ENCODE measurements around the gene TMEM31.

TMEM31 gene

DNA sequence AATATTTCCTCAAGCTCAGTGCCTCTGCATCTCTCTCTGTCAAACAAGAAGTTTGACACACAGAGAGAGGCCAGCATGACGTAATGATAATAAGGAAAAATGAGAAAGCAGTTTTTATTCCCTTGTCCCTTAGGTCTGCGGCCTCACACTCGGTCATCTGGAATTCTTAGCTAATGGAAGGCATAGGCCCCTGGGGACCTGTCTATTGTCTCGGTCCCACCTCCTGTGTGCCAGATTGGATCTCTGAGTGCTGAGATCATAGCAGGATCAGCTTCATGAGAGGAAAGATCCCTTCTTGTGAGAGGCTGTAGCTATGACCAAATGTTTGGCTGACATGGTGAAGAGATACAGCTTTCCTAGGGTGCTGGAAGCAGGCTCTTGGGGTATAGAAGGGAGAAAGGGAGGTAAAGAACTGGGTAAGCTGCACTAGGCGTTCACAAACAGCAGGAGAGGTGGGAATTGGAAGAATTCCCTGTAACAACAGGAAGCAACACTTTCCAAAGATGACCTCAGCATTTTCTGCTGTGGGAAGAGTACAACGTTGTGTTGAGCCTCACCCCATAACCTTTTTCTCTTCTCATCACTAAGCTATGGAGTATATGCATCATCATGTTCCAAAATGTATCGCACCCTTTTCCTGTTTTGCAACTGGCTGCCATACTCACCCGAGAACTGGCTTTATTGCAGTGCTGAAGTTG, 20.2 kb downstream of the TMEM31 start:
- peak; percentile 66 for DNase-seq
- Histone ChIP-seq H3K79me1 (replicated peaks; ENCODE audit: low read length, poor library complexity, severe bottlenecking) (no peaks in the 10 kb centered on the region), H2AK5ac (ENCODE audit: low read length, severe bottlenecking) (no peak overlapping the region), H3K4ac (ENCODE audit: low read depth in 1 of 2, low read length in 2 of 2) (no peak overlapping the region), H3K23ac (ENCODE audit: low read length in 2 of 2) (no peak overlapping the region), H4K91ac (ENCODE audit: low read length) (no peak overlapping the region), H3K4me2 (ENCODE audit: low read length, poor library complexity, severe bottlenecking) (no peak overlapping the region), H4K8ac (ENCODE audit: low read length) (no peak overlapping the region), H3K9ac (ENCODE audit: low read length) (peak overlapping the region; percentile 56), H3K14ac (ENCODE audit: low read length in 2 of 2) (peak overlapping the region in 1 of 2 experiments; percentile 76), H3K4me3 (ENCODE audit: insufficient read depth in 1 of 2, low read depth in 1 of 2, low read length in 2 of 2) (peak overlapping the region in 1 of 2 experiments; percentile 2), H3K4me1 (ENCODE audit: control insufficient read depth, insufficient read depth, low read depth, low read length) (no peaks in the 10 kb centered on the region), H2BK120ac (ENCODE audit: low read depth, low read length) (no peak overlapping the region), H2BK15ac (ENCODE audit: low read depth, poor library complexity, severe bottlenecking) (no peak overlapping the region), H3K9me3 (ENCODE audit: control insufficient read depth, low read length) (no peaks in the 10 kb centered on the region), H2AFZ (ENCODE audit: low read depth, low read length) (no peak overlapping the region), H3K36me3 (ENCODE audit: control insufficient read depth in 1 of 2, insufficient read depth in 2 of 2, low read depth in 1 of 2, low read length in 2 of 2) (no peaks in the 10 kb centered on the region), H3K18ac (ENCODE audit: low read depth in 1 of 2, low read length in 2 of 2) (no peak overlapping the region), H2BK5ac (ENCODE audit: low read depth, low read length, poor library complexity, severe bottlenecking) (no peak overlapping the region), H3K27ac (ENCODE audit: low read length, poor library complexity, severe bottlenecking) (peak overlapping the region; percentile 40), H3K27me3 (ENCODE audit: control insufficient read depth in 1 of 2, insufficient read depth in 1 of 2, low read length in 2 of 2) (peaks cover 5 to 56% of the 10 kb centered on the region in 2 experiments), H2BK12ac (ENCODE audit: low read length in 2 of 2) (no peak overlapping the region)
- WGBS, result 25% methylated on average over 5 of the region's 8 CpGs

- H3K4me1 ChIP-seq (ENCODE audit: control insufficient read depth, insufficient read depth, low read depth, low read length), result no peaks in the 10 kb centered on the region
- no peak overlapping the region for H4K91ac ChIP-seq (ENCODE audit: low read length)
- H3K9me3 ChIP-seq (ENCODE audit: control insufficient read depth, low read length), result no peaks in the 10 kb centered on the region
- 91% methylated on average over 1 of the region's 1 CpG for WGBS
- no peak overlapping the region for H2AFZ ChIP-seq (ENCODE audit: low read depth, low read length)
- no peak overlapping the region for H2AK5ac ChIP-seq (ENCODE audit: low read length, severe bottlenecking)
- DNase-seq, result no peak
- H3K27ac ChIP-seq (ENCODE audit: low read length, poor library complexity, severe bottlenecking), result no peak overlapping the region
- H3K23ac ChIP-seq (ENCODE audit: low read length in 2 of 2), result no peak overlapping the region
- H2BK120ac ChIP-seq (ENCODE audit: low read depth, low read length), result no peak overlapping the region
- H3K4me2 ChIP-seq (ENCODE audit: low read length, poor library complexity, severe bottlenecking), result no peak overlapping the region
- H2BK5ac ChIP-seq (ENCODE audit: low read depth, low read length, poor library complexity, severe bottlenecking), result no peak overlapping the region
- no peaks in the 10 kb centered on the region for H3K79me1 ChIP-seq (replicated peaks; ENCODE audit: low read length, poor library complexity, severe bottlenecking)
- H2BK12ac ChIP-seq (ENCODE audit: low read length in 2 of 2), result no peak overlapping the region
- no peak overlapping the region for H4K8ac ChIP-seq (ENCODE audit: low read length)
- no peak overlapping the region for H3K18ac ChIP-seq (ENCODE audit: low read depth in 1 of 2, low read length in 2 of 2)
- no peaks in the 10 kb centered on the region for H3K36me3 ChIP-seq (ENCODE audit: control insufficient read depth in 1 of 2, insufficient read depth in 2 of 2, low read depth in 1 of 2, low read length in 2 of 2)
- no peak overlapping the region for H3K4ac ChIP-seq (ENCODE audit: low read depth in 1 of 2, low read length in 2 of 2)
- no peak overlapping the region for H3K9ac ChIP-seq (ENCODE audit: low read length)
- H3K4me3 ChIP-seq (ENCODE audit: insufficient read depth in 1 of 2, low read depth in 1 of 2, low read length in 2 of 2), result no peak overlapping the region
- H2BK15ac ChIP-seq (ENCODE audit: low read depth, poor library complexity, severe bottlenecking), result no peak overlapping the region
- H3K14ac ChIP-seq (ENCODE audit: low read length in 2 of 2), result no peak overlapping the region
- H3K27me3 ChIP-seq (ENCODE audit: control insufficient read depth in 1 of 2, insufficient read depth in 1 of 2, low read length in 2 of 2), result peaks cover 0 to 52% of the 10 kb centered on the region in 2 experiments
These were observed 22.3 kb downstream of the TMEM31 start for GRCh38 chrX:103733017-103733416.

DNA sequence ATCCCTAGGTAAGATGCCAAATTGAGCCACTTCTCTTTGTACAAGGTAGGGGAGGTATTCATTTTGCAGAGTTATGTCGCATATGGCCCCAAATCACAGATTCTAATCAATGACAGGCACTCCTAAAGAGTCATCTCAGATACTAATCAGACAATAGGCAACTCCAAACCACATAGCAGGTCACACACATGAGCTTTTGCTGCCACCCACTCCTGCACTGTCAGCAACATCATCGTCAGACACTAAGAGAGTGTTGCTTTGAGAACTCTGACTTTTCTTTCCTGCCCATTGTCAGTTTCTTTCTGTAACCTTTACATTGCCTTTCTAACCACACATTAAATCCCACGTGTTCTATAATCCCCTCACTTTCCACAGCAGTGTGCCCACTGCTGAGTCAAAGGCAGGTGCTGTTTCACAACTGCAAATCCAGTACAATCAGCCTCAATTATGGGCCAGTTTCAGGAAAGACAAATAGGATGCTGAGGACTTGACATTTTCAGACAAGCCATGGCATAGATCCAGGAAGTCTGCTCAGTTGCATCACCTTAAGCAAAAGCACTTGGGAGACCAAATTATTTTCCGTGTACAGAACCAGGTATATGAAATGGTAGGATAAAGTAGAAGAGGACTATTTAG, 23.5 kb downstream of the TMEM31 start:
- Histone ChIP-seq H3K27me3 (ENCODE audit: control insufficient read depth in 1 of 2, insufficient read depth in 1 of 2, low read length in 2 of 2) (peaks cover 0 to 47% of the 10 kb centered on the region in 2 experiments), H2BK12ac (ENCODE audit: low read length in 2 of 2) (no peak overlapping the region), H2BK15ac (ENCODE audit: low read depth, poor library complexity, severe bottlenecking) (no peak overlapping the region), H2BK5ac (ENCODE audit: low read depth, low read length, poor library complexity, severe bottlenecking) (no peak overlapping the region), H3K36me3 (ENCODE audit: control insufficient read depth in 1 of 2, insufficient read depth in 2 of 2, low read depth in 1 of 2, low read length in 2 of 2) (no peaks in the 10 kb centered on the region), H3K27ac (ENCODE audit: low read length, poor library complexity, severe bottlenecking) (no peak overlapping the region), H4K8ac (ENCODE audit: low read length) (no peak overlapping the region), H4K91ac (ENCODE audit: low read length) (no peak overlapping the region), H3K23ac (ENCODE audit: low read length in 2 of 2) (no peak overlapping the region), H3K79me1 (replicated peaks; ENCODE audit: low read length, poor library complexity, severe bottlenecking) (no peaks in the 10 kb centered on the region), H3K4me2 (ENCODE audit: low read length, poor library complexity, severe bottlenecking) (no peak overlapping the region), H3K14ac (ENCODE audit: low read length in 2 of 2) (no peak overlapping the region), H2AFZ (ENCODE audit: low read depth, low read length) (no peak overlapping the region), H3K9ac (ENCODE audit: low read length) (no peak overlapping the region), H2BK120ac (ENCODE audit: low read depth, low read length) (no peak overlapping the region), H3K4ac (ENCODE audit: low read depth in 1 of 2, low read length in 2 of 2) (no peak overlapping the region), H2AK5ac (ENCODE audit: low read length, severe bottlenecking) (no peak overlapping the region), H3K4me3 (ENCODE audit: insufficient read depth in 1 of 2, low read depth in 1 of 2, low read length in 2 of 2) (no peak overlapping the region), H3K4me1 (ENCODE audit: control insufficient read depth, insufficient read depth, low read depth, low read length) (no peaks in the 10 kb centered on the region), H3K9me3 (ENCODE audit: control insufficient read depth, low read length) (no peaks in the 10 kb centered on the region), H3K18ac (ENCODE audit: low read depth in 1 of 2, low read length in 2 of 2) (no peak overlapping the region)
- 74% methylated on average over 4 of the region's 4 CpGs for WGBS
- no peak for DNase-seq

DNA sequence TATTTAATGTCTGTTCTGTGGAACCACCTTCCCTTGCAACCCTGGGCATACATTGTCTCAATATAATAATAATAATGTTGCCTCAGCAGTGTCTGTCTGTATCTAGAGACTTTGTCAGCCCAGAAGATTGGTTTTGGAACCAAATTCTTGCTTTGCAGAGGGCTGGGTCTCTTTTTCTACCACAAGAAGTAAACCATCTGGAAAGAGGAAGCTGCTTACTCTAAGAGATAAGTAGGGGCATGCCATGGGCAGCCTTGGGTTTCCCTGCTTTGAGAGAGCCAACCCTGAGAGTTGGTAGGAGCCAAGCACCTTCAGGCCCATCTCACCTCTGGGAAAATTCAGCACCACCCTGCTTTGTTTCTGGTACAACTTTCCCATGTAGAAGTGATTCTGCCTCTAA, 27.0 kb downstream of the TMEM31 start:
- no peak overlapping the region for H2BK12ac ChIP-seq (ENCODE audit: low read length in 2 of 2)
- H3K27ac ChIP-seq (ENCODE audit: low read length, poor library complexity, severe bottlenecking), result no peak overlapping the region
- H3K9ac ChIP-seq (ENCODE audit: low read length), result no peak overlapping the region
- H3K4me1 ChIP-seq (ENCODE audit: control insufficient read depth, insufficient read depth, low read depth, low read length), result no peaks in the 10 kb centered on the region
- no peak overlapping the region for H4K8ac ChIP-seq (ENCODE audit: low read length)
- H3K79me1 ChIP-seq (replicated peaks; ENCODE audit: low read length, poor library complexity, severe bottlenecking), result no peaks in the 10 kb centered on the region
- H3K4me2 ChIP-seq (ENCODE audit: low read length, poor library complexity, severe bottlenecking), result no peak overlapping the region
- no peak overlapping the region for H2AK5ac ChIP-seq (ENCODE audit: low read length, severe bottlenecking)
- no peak overlapping the region for H3K4ac ChIP-seq (ENCODE audit: low read depth in 1 of 2, low read length in 2 of 2)
- H3K9me3 ChIP-seq (ENCODE audit: control insufficient read depth, low read length), result no peaks in the 10 kb centered on the region
- no peak for DNase-seq
- no peak overlapping the region for H2BK120ac ChIP-seq (ENCODE audit: low read depth, low read length)
- H4K91ac ChIP-seq (ENCODE audit: low read length), result no peak overlapping the region
- no peak overlapping the region for H3K14ac ChIP-seq (ENCODE audit: low read length in 2 of 2)
- peaks cover 0 to 44% of the 10 kb centered on the region in 2 experiments for H3K27me3 ChIP-seq (ENCODE audit: control insufficient read depth in 1 of 2, insufficient read depth in 1 of 2, low read length in 2 of 2)
- no peak overlapping the region for H3K18ac ChIP-seq (ENCODE audit: low read depth in 1 of 2, low read length in 2 of 2)
- H2BK5ac ChIP-seq (ENCODE audit: low read depth, low read length, poor library complexity, severe bottlenecking), result no peak overlapping the region
- H2BK15ac ChIP-seq (ENCODE audit: low read depth, poor library complexity, severe bottlenecking), result no peak overlapping the region
- no peak overlapping the region for H3K23ac ChIP-seq (ENCODE audit: low read length in 2 of 2)
- H3K4me3 ChIP-seq (ENCODE audit: insufficient read depth in 1 of 2, low read depth in 1 of 2, low read length in 2 of 2), result no peak overlapping the region
- no peak overlapping the region for H2AFZ ChIP-seq (ENCODE audit: low read depth, low read length)
- H3K36me3 ChIP-seq (ENCODE audit: control insufficient read depth in 1 of 2, insufficient read depth in 2 of 2, low read depth in 1 of 2, low read length in 2 of 2), result no peaks in the 10 kb centered on the region

Measured in mesenchymal stem cell (in vitro differentiated cells and primary cell).